Fibroblast of villous mesenchyme (primary cell): ENCODE results near the gene CTNND2. TPM values are rescaled to one million over a fixed set of nuclear protein-coding genes. Genes with fewer than 3 reads are reported as not detected.

Experiments
- DNase-seq: peaks from one replicate; pipeline ENCODE4 v3.0.0-alpha.2; 2010; ENCODE audit warnings: low read depth
- H3K4me3 ChIP-seq: 2 replicates; pipeline ENCODE4 v1.5.1; 2011; ENCODE audit warnings: low read depth, mild to moderate bottlenecking, low read length
- CTCF ChIP-seq: IDR thresholded peaks from 2 replicates; pipeline ENCODE4 v1.5.1; 2012; ENCODE audit warnings: low read depth, mild to moderate bottlenecking, low read length; ENCODE audit not compliant: insufficient read depth
- total RNA-seq: library from RNA; depleted of rRNA; stranded (reverse); fragments of >200 nt; gene quantifications from 2 replicates; pipeline ENCODE4 v1.2.3, GENCODE V29; 2012

CTNND2 gene
- total RNA-seq, 1 donor, result not detected

GRCh38 chr5:11335881-11336760 lies 568.1 kb downstream of the CTNND2 start:
- DNase-seq, result no peak
- no peak for TF ChIP-seq CTCF
- H3K4me3 ChIP-seq, result no peak overlapping the region

DNA sequence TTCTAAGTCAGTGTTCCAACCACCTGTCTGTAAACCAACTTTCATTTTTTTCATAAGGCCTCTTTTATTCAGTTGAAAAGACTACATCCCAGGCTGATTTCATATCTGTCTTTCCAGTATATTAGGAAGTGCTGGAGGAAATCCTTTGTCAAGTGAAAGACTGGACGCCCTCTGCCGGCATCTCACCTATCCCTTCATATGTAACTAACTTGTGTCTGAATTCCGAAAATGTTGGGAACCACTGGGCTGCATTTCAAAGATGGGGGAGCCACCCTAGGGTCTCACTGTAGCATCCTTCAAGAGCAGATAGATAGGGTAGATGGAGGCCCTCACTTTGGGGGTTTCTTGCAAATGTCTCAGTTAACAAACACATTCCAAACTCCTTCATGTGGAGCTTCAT lies 569.8 kb downstream of the CTNND2 start:
- TF ChIP-seq CTCF, result no peak
- no peak for DNase-seq
- H3K4me3 ChIP-seq, result no peak overlapping the region

- no peak for DNase-seq
- no peak for TF ChIP-seq CTCF
- H3K4me3 ChIP-seq, result no peak overlapping the region
Measured at GRCh38 chr5:11329679-11330078, 574.6 kb downstream of the CTNND2 start.

- TF ChIP-seq CTCF, result no peak
- no peak overlapping the region for H3K4me3 ChIP-seq
- DNase-seq, result no peak
Measured at GRCh38 chr5:11324521-11325289, 579.5 kb downstream of the CTNND2 start.

DNA sequence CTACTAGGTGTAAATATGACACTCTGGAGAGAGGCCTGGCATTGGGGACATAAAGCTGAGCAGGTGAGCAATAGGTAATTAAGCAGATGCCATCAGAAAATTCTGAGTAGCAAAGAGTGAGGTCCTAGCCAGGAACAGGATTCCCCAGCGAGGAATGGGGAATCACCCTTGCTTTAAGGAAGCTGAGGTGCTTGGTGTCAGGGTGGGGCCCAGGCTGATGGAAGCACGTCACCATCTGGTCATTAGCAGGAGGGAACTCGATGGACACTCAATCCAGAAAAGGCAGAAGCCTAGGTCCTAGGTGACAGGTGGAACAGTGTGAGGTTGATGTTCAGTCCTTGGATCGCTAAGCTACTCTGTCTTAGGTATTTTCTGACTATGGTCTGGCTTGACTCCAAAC lies 580.5 kb downstream of the CTNND2 start:
- H3K4me3 ChIP-seq, result no peak overlapping the region
- TF ChIP-seq CTCF, result no peak
- DNase-seq, result no peak

- no peak overlapping the region for H3K4me3 ChIP-seq
- no peak for TF ChIP-seq CTCF
- DNase-seq, result peak; percentile 4
Measured at GRCh38 chr5:11322133-11322532, 582.1 kb downstream of the CTNND2 start.
